Measurements from ENCODE around the gene PCNT. TPM values are rescaled to one million over a fixed set of nuclear protein-coding genes. Genes with fewer than 3 reads are reported as not detected.

PCNT gene
- total and polyA plus RNA-seq, 2 donors (not counting 1 experiment from before 2014, with no cell fraction given) = 20.3 to 58.1 TPM

GRCh38 chr21:46328151-46328550 lies 4.2 kb downstream of the PCNT start:
- WGBS (ENCODE audit: insufficient coverage) = 100% methylated on average over 3 of the region's 5 CpGs
- Histone ChIP-seq H3K79me2 (ENCODE audit: control insufficient read depth, insufficient read depth, low read length) (peaks cover 45% of the 10 kb centered on the region), H2AFZ (ENCODE audit: insufficient read depth, low read depth, low read length, poor library complexity, severe bottlenecking) (no peak overlapping the region), H3K27me3 (replicated peaks in 1 of 4; ENCODE audit: control extremely low read depth in 1 of 4, control insufficient read depth in 3 of 4, insufficient read depth in 4 of 4, low read length in 3 of 4) (no peaks in the 10 kb centered on the region), H3K4me2 (replicated peaks; ENCODE audit: low read depth, low read length, poor library complexity, severe bottlenecking) (no peak overlapping the region), H3K9me3 (ENCODE audit: control extremely low read depth in 1 of 3, control insufficient read depth in 2 of 3, insufficient read depth in 1 of 3, low read length in 2 of 3) (no peaks in the 10 kb centered on the region), H3K4me1 (ENCODE audit: control insufficient read depth in 2 of 2, insufficient read depth in 2 of 2, low read length in 2 of 2) (peaks cover 5 to 8% of the 10 kb centered on the region in 2 donors), H3K27ac (ENCODE audit: low read length in 2 of 2) (no peak overlapping the region), H3K4me3 (ENCODE audit: control extremely low read depth in 1 of 5, extremely low read depth in 1 of 5, insufficient read depth in 1 of 5, low read depth in 2 of 5, low read length in 4 of 5) (no peak overlapping the region), H3K36me3 (replicated peaks in 1 of 2; ENCODE audit: control extremely low read depth in 1 of 2, control insufficient read depth in 1 of 2, extremely low read depth in 1 of 2, insufficient read depth in 2 of 2, low read length in 1 of 2) (peaks cover 2 to 8% of the 10 kb centered on the region in 2 experiments), H3K9ac (ENCODE audit: low read length) (no peak overlapping the region), H4K20me1 (ENCODE audit: control insufficient read depth, insufficient read depth, low read length, poor library complexity, severe bottlenecking) (no peaks in the 10 kb centered on the region)
- Mint-ChIP-seq H3K27me3 (no peaks in the 10 kb centered on the region), H3K27ac (no peak overlapping the region), H3K9me3 (ENCODE audit: insufficient read depth) (no peaks in the 10 kb centered on the region), H3K4me3 (no peak overlapping the region), H3K4me1 (peaks cover 5% of the 10 kb centered on the region)
- no peak for DNase-seq
- TF ChIP-seq CTCF (IDR thresholded peaks at IDR 0.05) (no peak), EZH2 (IDR thresholded peaks at IDR 0.05; ENCODE audit: borderline replicate concordance, insufficient read depth, low read depth, low read length, poor library complexity, severe bottlenecking) (no peak)
- POLR2A ChIA-PET = no interaction called here
- no peak for ATAC-seq (ENCODE audit: low read depth)
- CTCF ChIA-PET = no interaction called here
- intact Hi-C loops (cut with micrococcal nuclease) = no loop called here

DNA sequence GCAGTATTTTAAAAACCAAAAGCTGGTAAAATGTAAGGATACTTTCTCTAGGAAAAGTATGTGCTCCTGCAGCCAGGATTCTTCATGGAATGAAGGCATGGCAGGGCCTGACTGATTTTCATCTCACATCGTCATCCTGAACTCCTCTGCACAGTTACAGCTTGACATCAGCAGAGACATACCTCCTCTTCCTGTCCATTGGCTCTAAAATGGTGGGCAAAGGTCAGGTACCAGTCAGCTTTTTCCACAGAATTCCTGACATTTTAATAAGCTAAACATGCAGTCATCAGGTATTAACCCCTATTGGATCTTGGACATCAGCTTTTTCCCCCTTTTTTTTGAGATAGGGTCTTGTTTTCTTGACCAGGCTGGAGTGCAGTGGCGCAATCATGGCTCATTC lies 5.8 kb downstream of the PCNT start:
- no peak overlapping the region for H3K27ac Mint-ChIP-seq
- CTCF ChIA-PET = no interaction called here
- H3K9ac ChIP-seq (ENCODE audit: low read length) = no peak overlapping the region
- no peaks in the 10 kb centered on the region for H4K20me1 ChIP-seq (ENCODE audit: control insufficient read depth, insufficient read depth, low read length, poor library complexity, severe bottlenecking)
- no peak for TF ChIP-seq CTCF (IDR thresholded peaks at IDR 0.05)
- no peaks in the 10 kb centered on the region for H3K9me3 Mint-ChIP-seq (ENCODE audit: insufficient read depth)
- H3K4me1 Mint-ChIP-seq = peaks cover 4% of the 10 kb centered on the region
- no peaks in the 10 kb centered on the region for H3K9me3 ChIP-seq (ENCODE audit: control extremely low read depth in 1 of 3, control insufficient read depth in 2 of 3, insufficient read depth in 1 of 3, low read length in 2 of 3)
- no peak overlapping the region for H3K27ac ChIP-seq (ENCODE audit: low read length in 2 of 2)
- peaks cover 2 to 11% of the 10 kb centered on the region in 2 experiments for H3K36me3 ChIP-seq (replicated peaks in 1 of 2; ENCODE audit: control extremely low read depth in 1 of 2, control insufficient read depth in 1 of 2, extremely low read depth in 1 of 2, insufficient read depth in 2 of 2, low read length in 1 of 2)
- H3K4me1 ChIP-seq (ENCODE audit: control insufficient read depth in 2 of 2, insufficient read depth in 2 of 2, low read length in 2 of 2) = peaks cover 5% of the 10 kb centered on the region in 2 donors
- intact Hi-C loops (cut with micrococcal nuclease) = no loop called here
- peaks cover 43% of the 10 kb centered on the region for H3K79me2 ChIP-seq (ENCODE audit: control insufficient read depth, insufficient read depth, low read length)
- no peak for DNase-seq
- no peak overlapping the region for H3K4me3 ChIP-seq (ENCODE audit: control extremely low read depth in 1 of 5, extremely low read depth in 1 of 5, insufficient read depth in 1 of 5, low read depth in 2 of 5, low read length in 4 of 5)
- H3K27me3 Mint-ChIP-seq = no peaks in the 10 kb centered on the region
- WGBS (ENCODE audit: insufficient coverage) = 100% methylated on average over 1 of the region's 2 CpGs
- H3K27me3 ChIP-seq (replicated peaks in 1 of 4; ENCODE audit: control extremely low read depth in 1 of 4, control insufficient read depth in 3 of 4, insufficient read depth in 4 of 4, low read length in 3 of 4) = no peaks in the 10 kb centered on the region
- H2AFZ ChIP-seq (ENCODE audit: insufficient read depth, low read depth, low read length, poor library complexity, severe bottlenecking) = no peak overlapping the region
- no peak for ATAC-seq (ENCODE audit: low read depth)
- no peak overlapping the region for H3K4me3 Mint-ChIP-seq
- POLR2A ChIA-PET = no interaction called here
- H3K4me2 ChIP-seq (replicated peaks; ENCODE audit: low read depth, low read length, poor library complexity, severe bottlenecking) = no peak overlapping the region

All from B cell (primary cell).